Measurements from ENCODE around the gene GTF2IRD1.
"Not testable (repeated sequence)": the region's sequence is repeated elsewhere in the genome, so short reads cannot be mapped to it uniquely, and the experiment has no call there.

The GTF2IRD1 gene

DNA sequence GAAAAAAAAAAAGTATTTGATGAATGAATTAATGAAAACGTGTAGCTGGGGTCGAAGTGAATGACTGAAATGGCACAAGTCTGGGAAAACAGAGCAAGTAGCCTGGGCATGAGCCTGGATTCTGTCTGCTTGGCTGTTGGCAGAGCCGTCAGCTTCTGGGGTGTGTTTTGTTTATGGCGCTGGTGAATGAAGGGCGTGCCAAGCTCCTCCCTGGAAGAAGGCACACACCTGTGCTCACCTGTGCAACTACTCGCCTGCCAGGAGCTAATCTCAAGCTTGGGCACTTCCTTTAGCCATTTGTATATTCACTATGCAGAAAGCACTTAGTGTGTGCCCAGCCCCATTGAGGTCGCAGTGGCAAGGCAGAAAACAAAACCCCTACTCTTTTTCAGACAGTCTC is 74.1 kb downstream of the GTF2IRD1 start:
- peaks cover 47 to 78% of the 10 kb centered on the region in 2 donors for H3K36me3 ChIP-seq (replicated peaks in 1 of 2; ENCODE audit: control insufficient read depth in 2 of 2, insufficient read depth in 2 of 2, low read length in 2 of 2)
- no peak overlapping the region for H4K8ac ChIP-seq (ENCODE audit: low read depth, low read length)
- no peak overlapping the region for H2BK15ac ChIP-seq (ENCODE audit: low read length)
- H3K4me3 ChIP-seq (ENCODE audit: low read length in 2 of 2) = no peak overlapping the region
- WGBS, 2 donors (ENCODE audit: extremely low coverage in 2 of 2, insufficient read length in 2 of 2, insufficient replicate concordance in 1 of 2) = 100% methylated on average over 1 of the region's 7 CpGs; no CpG with 5 or more reads in 1 of the 2 donors
- H3K14ac ChIP-seq (ENCODE audit: low read length) = no peak overlapping the region
- no peak overlapping the region for H2BK5ac ChIP-seq (ENCODE audit: low read length)
- no peak overlapping the region for H3K4me2 ChIP-seq (ENCODE audit: insufficient read depth, low read length, poor library complexity, severe bottlenecking)
- no peaks in the 10 kb centered on the region for H3K79me1 ChIP-seq (ENCODE audit: low read depth, low read length)
- no peak overlapping the region for H4K91ac ChIP-seq (ENCODE audit: low read depth, low read length, poor library complexity)
- no peak overlapping the region for H2AFZ ChIP-seq (ENCODE audit: low read length)
- H3K9ac ChIP-seq (ENCODE audit: low read depth, low read length, poor library complexity) = no peak overlapping the region
- no peak overlapping the region for H3K23ac ChIP-seq (ENCODE audit: low read depth, low read length, poor library complexity)
- no peaks in the 10 kb centered on the region for H3K4me1 ChIP-seq (ENCODE audit: control insufficient read depth in 2 of 2, insufficient read depth in 1 of 2, low read depth in 1 of 2, low read length in 2 of 2)
- no peak overlapping the region for H3K27ac ChIP-seq (replicated peaks; ENCODE audit: low read length)
- H2BK12ac ChIP-seq (ENCODE audit: low read length) = no peak overlapping the region
- H3K18ac ChIP-seq (ENCODE audit: low read length) = no peak overlapping the region
- no peak for DNase-seq (ENCODE audit: low spot score)
- H3K9me3 ChIP-seq (replicated peaks in 1 of 2; ENCODE audit: control insufficient read depth in 2 of 2, insufficient read depth in 1 of 2, low read depth in 1 of 2, low read length in 2 of 2) = peaks cover 0 to 2% of the 10 kb centered on the region in 2 donors
- no peaks in the 10 kb centered on the region for H3K27me3 ChIP-seq (ENCODE audit: control insufficient read depth in 3 of 3, insufficient read depth in 3 of 3, low read depth in 1 of 3, low read length in 3 of 3)
- no peak overlapping the region for H2BK120ac ChIP-seq (ENCODE audit: low read depth, low read length)
- no peak overlapping the region for H3K4ac ChIP-seq (ENCODE audit: low read length)
- no peak overlapping the region for H2AK5ac ChIP-seq (ENCODE audit: low read depth, low read length)

DNA sequence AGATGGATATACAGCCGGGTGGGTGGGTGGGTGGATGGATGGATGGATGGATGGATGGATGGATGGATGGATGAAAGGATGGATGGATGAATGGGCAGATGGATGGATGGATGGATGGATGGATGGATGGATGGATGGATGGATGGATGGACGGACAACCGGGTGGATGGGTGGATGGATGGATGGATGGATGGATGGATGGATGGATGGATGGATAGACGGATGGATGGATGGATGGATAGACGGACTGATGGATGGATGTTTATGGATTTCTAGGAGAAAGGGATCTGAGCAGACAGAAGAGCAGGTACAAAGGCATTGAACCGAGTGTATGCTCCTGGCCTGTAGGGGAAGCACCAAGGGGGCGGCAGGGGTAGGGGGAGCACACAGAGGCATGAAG is 75.1 kb downstream of the GTF2IRD1 start:
- H3K18ac ChIP-seq (ENCODE audit: low read length); H3K9ac ChIP-seq (ENCODE audit: low read depth, low read length, poor library complexity); H2BK5ac ChIP-seq (ENCODE audit: low read length); H2BK12ac ChIP-seq (ENCODE audit: low read length); H3K23ac ChIP-seq (ENCODE audit: low read depth, low read length, poor library complexity); DNase-seq (ENCODE audit: low spot score); H3K27ac ChIP-seq (replicated peaks; ENCODE audit: low read length); H3K79me1 ChIP-seq (ENCODE audit: low read depth, low read length); H4K91ac ChIP-seq (ENCODE audit: low read depth, low read length, poor library complexity); H3K4me2 ChIP-seq (ENCODE audit: insufficient read depth, low read length, poor library complexity, severe bottlenecking); H3K4me1 ChIP-seq (ENCODE audit: control insufficient read depth in 2 of 2, insufficient read depth in 1 of 2, low read depth in 1 of 2, low read length in 2 of 2); H3K14ac ChIP-seq (ENCODE audit: low read length); H2AK5ac ChIP-seq (ENCODE audit: low read depth, low read length); H2BK15ac ChIP-seq (ENCODE audit: low read length); H3K4ac ChIP-seq (ENCODE audit: low read length); H3K9me3 ChIP-seq (replicated peaks in 1 of 2; ENCODE audit: control insufficient read depth in 2 of 2, insufficient read depth in 1 of 2, low read depth in 1 of 2, low read length in 2 of 2); H3K27me3 ChIP-seq (ENCODE audit: control insufficient read depth in 3 of 3, insufficient read depth in 3 of 3, low read depth in 1 of 3, low read length in 3 of 3); H2AFZ ChIP-seq (ENCODE audit: low read length); H2BK120ac ChIP-seq (ENCODE audit: low read depth, low read length); H3K4me3 ChIP-seq (ENCODE audit: low read length in 2 of 2); H4K8ac ChIP-seq (ENCODE audit: low read depth, low read length): not testable (repeated sequence)
- H3K36me3 ChIP-seq (replicated peaks in 1 of 2; ENCODE audit: control insufficient read depth in 2 of 2, insufficient read depth in 2 of 2, low read length in 2 of 2) = peaks cover 46 to 78% of the 10 kb centered on the region in 2 donors
- WGBS, 2 donors (ENCODE audit: extremely low coverage in 2 of 2, insufficient read length in 2 of 2, insufficient replicate concordance in 1 of 2) = no CpG with 5 or more reads among the region's 7 CpGs

DNA sequence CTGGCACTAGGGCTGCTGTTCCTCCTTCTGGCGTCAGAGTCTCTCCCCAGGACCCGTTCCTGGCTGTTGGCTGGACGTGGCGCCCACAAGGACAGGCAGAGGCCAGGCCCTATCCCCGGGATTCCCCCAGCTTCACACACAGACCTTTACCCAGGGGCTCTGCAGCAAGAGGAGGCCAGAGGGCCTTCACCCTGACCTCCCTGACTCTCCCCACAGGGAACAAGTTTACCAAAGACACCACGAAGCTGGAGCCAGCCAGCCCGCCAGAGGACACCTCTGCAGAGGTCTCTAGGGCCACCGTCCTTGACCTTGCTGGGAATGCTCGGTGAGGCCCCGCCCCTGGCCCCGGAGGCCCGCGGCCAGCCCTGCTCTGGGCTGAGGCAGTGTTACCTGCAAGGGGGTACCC is 82.2 kb downstream of the GTF2IRD1 start:
- Histone ChIP-seq H3K36me3 (replicated peaks in 1 of 2; ENCODE audit: control insufficient read depth in 2 of 2, insufficient read depth in 2 of 2, low read length in 2 of 2) (peaks cover 57 to 84% of the 10 kb centered on the region in 2 donors), H2AFZ (ENCODE audit: low read length) (no peak overlapping the region), H3K79me1 (ENCODE audit: low read depth, low read length) (peaks cover 3% of the 10 kb centered on the region), H3K9ac (ENCODE audit: low read depth, low read length, poor library complexity) (no peak overlapping the region), H3K4me3 (ENCODE audit: low read length in 2 of 2) (no peak overlapping the region), H3K23ac (ENCODE audit: low read depth, low read length, poor library complexity) (no peak overlapping the region), H2BK5ac (ENCODE audit: low read length) (no peak overlapping the region), H3K27me3 (ENCODE audit: control insufficient read depth in 3 of 3, insufficient read depth in 3 of 3, low read depth in 1 of 3, low read length in 3 of 3) (no peaks in the 10 kb centered on the region), H3K18ac (ENCODE audit: low read length) (no peak overlapping the region), H3K27ac (replicated peaks; ENCODE audit: low read length) (no peak overlapping the region), H3K4me1 (ENCODE audit: control insufficient read depth in 2 of 2, insufficient read depth in 1 of 2, low read depth in 1 of 2, low read length in 2 of 2) (no peaks in the 10 kb centered on the region), H3K9me3 (replicated peaks in 1 of 2; ENCODE audit: control insufficient read depth in 2 of 2, insufficient read depth in 1 of 2, low read depth in 1 of 2, low read length in 2 of 2) (no peaks in the 10 kb centered on the region), H2BK120ac (ENCODE audit: low read depth, low read length) (no peak overlapping the region), H2BK15ac (ENCODE audit: low read length) (no peak overlapping the region), H3K4ac (ENCODE audit: low read length) (no peak overlapping the region), H4K8ac (ENCODE audit: low read depth, low read length) (no peak overlapping the region), H2BK12ac (ENCODE audit: low read length) (no peak overlapping the region), H4K91ac (ENCODE audit: low read depth, low read length, poor library complexity) (no peak overlapping the region), H3K14ac (ENCODE audit: low read length) (no peak overlapping the region), H3K4me2 (ENCODE audit: insufficient read depth, low read length, poor library complexity, severe bottlenecking) (no peak overlapping the region), H2AK5ac (ENCODE audit: low read depth, low read length) (no peak overlapping the region)
- no peak for DNase-seq (ENCODE audit: low spot score)
- no CpG with 5 or more reads among the region's 13 CpGs for WGBS, 2 donors (ENCODE audit: extremely low coverage in 2 of 2, insufficient read length in 2 of 2, insufficient replicate concordance in 1 of 2)

DNA sequence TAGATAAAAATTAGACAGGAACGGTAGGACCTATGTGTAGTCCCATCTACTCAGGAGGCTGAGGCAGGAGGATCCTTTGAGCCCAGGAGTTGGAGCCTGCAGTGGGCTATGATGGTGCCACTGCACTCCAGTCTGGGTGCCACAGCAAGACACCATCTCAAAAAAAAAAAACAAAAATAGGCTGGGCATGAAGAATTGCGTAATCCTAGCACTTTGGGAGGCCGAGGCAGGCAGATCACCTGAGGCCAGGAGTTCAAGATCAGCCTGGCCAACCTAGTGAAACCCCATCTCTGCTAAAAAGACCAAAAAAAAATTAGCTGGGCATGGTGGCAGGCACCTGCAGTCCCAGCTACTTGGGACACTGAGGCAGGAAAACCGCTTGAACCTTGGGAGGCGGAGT is 88.2 kb downstream of the GTF2IRD1 start:
- not testable (repeated sequence) for H2BK15ac ChIP-seq (ENCODE audit: low read length); H4K8ac ChIP-seq (ENCODE audit: low read depth, low read length); H3K4ac ChIP-seq (ENCODE audit: low read length); DNase-seq (ENCODE audit: low spot score); H2BK5ac ChIP-seq (ENCODE audit: low read length); H2AK5ac ChIP-seq (ENCODE audit: low read depth, low read length); H3K4me1 ChIP-seq (ENCODE audit: control insufficient read depth in 2 of 2, insufficient read depth in 1 of 2, low read depth in 1 of 2, low read length in 2 of 2); H3K14ac ChIP-seq (ENCODE audit: low read length); H3K4me2 ChIP-seq (ENCODE audit: insufficient read depth, low read length, poor library complexity, severe bottlenecking); H4K91ac ChIP-seq (ENCODE audit: low read depth, low read length, poor library complexity); H3K27me3 ChIP-seq (ENCODE audit: control insufficient read depth in 3 of 3, insufficient read depth in 3 of 3, low read depth in 1 of 3, low read length in 3 of 3); H3K23ac ChIP-seq (ENCODE audit: low read depth, low read length, poor library complexity); H3K9ac ChIP-seq (ENCODE audit: low read depth, low read length, poor library complexity); H3K4me3 ChIP-seq (ENCODE audit: low read length in 2 of 2); H3K9me3 ChIP-seq (replicated peaks in 1 of 2; ENCODE audit: control insufficient read depth in 2 of 2, insufficient read depth in 1 of 2, low read depth in 1 of 2, low read length in 2 of 2); H3K27ac ChIP-seq (replicated peaks; ENCODE audit: low read length); H3K79me1 ChIP-seq (ENCODE audit: low read depth, low read length); H2BK12ac ChIP-seq (ENCODE audit: low read length); H2AFZ ChIP-seq (ENCODE audit: low read length); H3K18ac ChIP-seq (ENCODE audit: low read length); H2BK120ac ChIP-seq (ENCODE audit: low read depth, low read length)
- peaks cover 48 to 81% of the 10 kb centered on the region in 2 donors for H3K36me3 ChIP-seq (replicated peaks in 1 of 2; ENCODE audit: control insufficient read depth in 2 of 2, insufficient read depth in 2 of 2, low read length in 2 of 2)
- WGBS, 2 donors (ENCODE audit: extremely low coverage in 2 of 2, insufficient read length in 2 of 2, insufficient replicate concordance in 1 of 2) = no CpG with 5 or more reads among the region's 5 CpGs

Data from neuronal stem cell (in vitro differentiated cells).